Mucosa of descending colon (tissue), 3 donors: ENCODE results near the gene IGF2BP2. TPM values are rescaled to one million over a fixed set of nuclear protein-coding genes. Genes with fewer than 3 reads are reported as not detected.

Experiments used
- ATAC-seq: fragments of 200-7000 bp; cut with Tn5 transposase; one replicate; pipeline ENCODE4 v1.9.1; 2020; ENCODE audit warnings: mild to moderate bottlenecking, moderate library complexity
- DNase-seq, 3 donors: peaks; one replicate each; pipeline ENCODE4 v3.0.0-alpha.2; 2020
- H3K36me3 ChIP-seq: fragments of 200-600 bp; one replicate; pipeline ENCODE4 v1.8.0; 2021; ENCODE audit warnings: low read depth, mild to moderate bottlenecking
- H3K4me1 ChIP-seq: fragments of 200-600 bp; one replicate; pipeline ENCODE4 v1.8.0; 2021; ENCODE audit warnings: low read depth, mild to moderate bottlenecking
- H3K4me3 ChIP-seq: fragments of 200-600 bp; one replicate; pipeline ENCODE4 v1.8.0; 2021; ENCODE audit warnings: mild to moderate bottlenecking
- H3K9me3 ChIP-seq: fragments of 200-600 bp; one replicate; pipeline ENCODE4 v1.8.0; 2021; ENCODE audit warnings: mild to moderate bottlenecking
- intact Hi-C, 2 donors: fragments of 100-400 bp; cut with DNase I in 1 of 2; cut with micrococcal nuclease in 1 of 2; formaldehyde crosslinking; loops; one replicate each; pipeline versions ENCODE4 v1.11.0 to v1.11.1; 2022; cut with DNase I, micrococcal nuclease
- microRNA-seq: library from miRNA; unstranded; fragments of <30 nt; microRNA quantifications from one replicate; pipeline ENCODE4, GENCODE V29; 2019
- total RNA-seq, 3 donors: library from RNA; stranded (reverse); fragmentation: NEBNext Ultra II Directional in 2 of 3; extraction: Animal tissue kit (Norgen Biotek cat#: 25700) in 2 of 3; gene quantifications; one replicate each; pipeline versions ENCODE4 v1.2.1 to v1.2.4, GENCODE V29; 2021 to 2023
- TF ChIP-seq, protein P1 (sequence below): fragments of 200-600 bp; IDR thresholded peaks from one replicate; pipeline ENCODE4 v1.8.0; 2022; ENCODE audit warnings: antibody characterized with exemption, mild to moderate bottlenecking
- donor health status: DM: no; HTN: no; CAD: no; lungs with moderate emphysema.
- donor health status: DM: no; HTN: no; CAD: no.
- donor health status: DM: no; HTN: yes; CAD: no.

The IGF2BP2 gene
- total RNA-seq, 3 donors from 2014 or later, result 26.7 to 67.4 (median 42.1) TPM

DNA sequence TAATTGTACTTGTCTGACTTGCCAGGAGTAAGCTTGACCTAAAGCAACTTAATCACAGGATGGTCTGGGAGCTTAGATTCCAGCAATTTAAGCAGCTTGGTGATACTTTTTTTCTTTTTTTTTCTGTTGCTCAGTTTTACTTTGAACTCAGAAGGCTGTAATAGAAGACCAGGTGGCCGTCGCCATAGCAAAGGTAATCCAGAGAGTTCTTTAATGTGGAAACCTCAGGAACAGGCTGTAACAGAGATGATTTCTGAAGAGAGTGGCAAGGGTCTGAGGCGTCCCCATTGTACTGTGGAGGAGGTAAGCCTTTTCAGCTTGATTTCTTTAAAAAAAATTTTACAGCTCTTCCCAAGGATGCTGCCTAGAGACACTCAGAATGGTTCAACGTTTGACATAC lies 218.6 kb downstream of the IGF2BP2 start:
- Histone ChIP-seq H3K4me1 (no peaks in the 10 kb centered on the region), H3K9me3 (no peaks in the 10 kb centered on the region), H3K4me3 (no peak overlapping the region), H3K36me3 (no peaks in the 10 kb centered on the region)
- DNase-seq (no peak), ATAC-seq (no peak)
- TF ChIP-seq, protein P1, sequence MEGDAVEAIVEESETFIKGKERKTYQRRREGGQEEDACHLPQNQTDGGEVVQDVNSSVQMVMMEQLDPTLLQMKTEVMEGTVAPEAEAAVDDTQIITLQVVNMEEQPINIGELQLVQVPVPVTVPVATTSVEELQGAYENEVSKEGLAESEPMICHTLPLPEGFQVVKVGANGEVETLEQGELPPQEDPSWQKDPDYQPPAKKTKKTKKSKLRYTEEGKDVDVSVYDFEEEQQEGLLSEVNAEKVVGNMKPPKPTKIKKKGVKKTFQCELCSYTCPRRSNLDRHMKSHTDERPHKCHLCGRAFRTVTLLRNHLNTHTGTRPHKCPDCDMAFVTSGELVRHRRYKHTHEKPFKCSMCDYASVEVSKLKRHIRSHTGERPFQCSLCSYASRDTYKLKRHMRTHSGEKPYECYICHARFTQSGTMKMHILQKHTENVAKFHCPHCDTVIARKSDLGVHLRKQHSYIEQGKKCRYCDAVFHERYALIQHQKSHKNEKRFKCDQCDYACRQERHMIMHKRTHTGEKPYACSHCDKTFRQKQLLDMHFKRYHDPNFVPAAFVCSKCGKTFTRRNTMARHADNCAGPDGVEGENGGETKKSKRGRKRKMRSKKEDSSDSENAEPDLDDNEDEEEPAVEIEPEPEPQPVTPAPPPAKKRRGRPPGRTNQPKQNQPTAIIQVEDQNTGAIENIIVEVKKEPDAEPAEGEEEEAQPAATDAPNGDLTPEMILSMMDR, result no peak
- intact Hi-C loops, result no loop called here

DNA sequence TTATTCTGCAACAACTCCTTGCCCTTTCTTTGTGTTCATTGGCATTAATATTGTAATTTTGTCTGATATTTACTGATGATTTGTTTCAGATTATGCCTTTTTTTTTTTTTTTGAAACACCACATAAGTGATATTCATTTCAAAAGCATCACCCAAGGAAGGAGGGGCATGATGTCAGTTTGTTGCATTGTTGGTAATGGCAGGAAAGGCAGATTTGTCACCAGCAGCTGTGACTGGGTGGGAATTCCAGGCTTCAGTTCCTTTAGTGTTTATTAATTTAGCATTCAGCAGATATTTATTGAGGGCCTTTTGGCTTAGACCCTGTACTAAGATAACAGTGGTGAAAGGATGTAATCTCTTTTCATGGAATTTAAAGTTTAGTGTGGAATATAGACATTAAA lies 219.3 kb downstream of the IGF2BP2 start:
- Histone ChIP-seq H3K4me1 (no peaks in the 10 kb centered on the region), H3K9me3 (no peaks in the 10 kb centered on the region), H3K36me3 (no peaks in the 10 kb centered on the region), H3K4me3 (no peak overlapping the region)
- intact Hi-C loops, result no loop called here
- ATAC-seq (no peak), DNase-seq (no peak)
- TF ChIP-seq, protein P1, result no peak

DNA sequence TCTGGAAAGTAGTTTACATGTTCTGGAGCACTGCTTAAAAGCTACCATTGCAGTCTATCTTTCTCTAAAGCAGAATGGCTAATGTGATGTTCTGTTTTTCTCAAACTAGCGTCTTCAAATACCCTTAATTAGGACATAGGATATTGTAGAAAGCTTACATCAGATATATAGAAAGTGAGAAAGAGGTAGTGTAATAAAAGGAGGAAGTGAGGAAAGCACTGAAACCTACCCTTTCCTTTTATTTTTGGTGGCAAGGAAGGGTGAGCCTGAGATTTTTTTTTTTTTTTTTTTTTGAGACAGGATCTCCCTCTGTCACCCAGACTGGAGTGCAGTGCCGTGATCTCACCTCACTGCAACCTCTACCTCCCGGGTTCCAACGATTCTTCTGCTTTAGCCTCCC lies 229.3 kb downstream of the IGF2BP2 start:
- intact Hi-C loops, result no loop called here
- ATAC-seq (no peak), DNase-seq (no peak)
- H3K4me1 ChIP-seq, result no peaks in the 10 kb centered on the region
- TF ChIP-seq, protein P1, result no peak
- H3K9me3 ChIP-seq, result no peaks in the 10 kb centered on the region
- H3K4me3 ChIP-seq, result no peak overlapping the region
- no peaks in the 10 kb centered on the region for H3K36me3 ChIP-seq

DNA sequence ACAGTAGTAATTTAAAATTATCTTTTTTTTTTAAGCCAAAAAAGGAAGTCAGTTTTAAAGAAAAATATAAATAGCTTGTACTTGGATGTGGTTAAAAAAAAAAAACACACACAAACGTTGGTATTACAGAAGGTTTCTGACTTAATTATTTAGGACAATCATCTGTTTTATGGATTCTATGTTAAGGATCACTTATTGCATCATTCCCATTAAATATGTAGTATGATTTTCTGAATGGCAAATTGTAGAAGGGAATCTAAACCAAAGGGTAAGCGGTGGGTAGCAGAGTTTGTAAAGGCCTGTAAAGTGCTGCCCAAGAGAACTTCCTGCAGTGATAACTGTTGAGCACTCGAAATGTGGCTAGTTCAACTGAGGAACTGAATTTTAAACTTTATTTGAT lies 230.8 kb downstream of the IGF2BP2 start:
- intact Hi-C loops, result no loop called here

More for the DNA sequence above, 230.8 kb downstream of the IGF2BP2 start:
- no peaks in the 10 kb centered on the region for H3K36me3 ChIP-seq
- TF ChIP-seq, protein P1, result no peak
- ATAC-seq, result no peak
- H3K4me3 ChIP-seq, result no peak overlapping the region
- H3K4me1 ChIP-seq, result no peaks in the 10 kb centered on the region
- no peak for DNase-seq
- H3K9me3 ChIP-seq, result no peaks in the 10 kb centered on the region

Small RNA genes within 50 kb of the gene (microRNA-seq; reads per million reads assigned to microRNA genes)
- gene MIR548AQ, result not detected

Other genes with a start within 250 kb of the IGF2BP2 start
- 10 to 100 TPM; 27.1 to 40.5 (median 28.4) TPM for gene SENP2, start 238.7 kb downstream of the IGF2BP2 start, total RNA-seq
- gene TRA2B, start 113.0 kb upstream of the IGF2BP2 start, total RNA-seq, result 100 to 1,000 TPM in 1 of 3 donors, 10 to 100 TPM in 2; 77.0 to 121 (median 92.0) TPM